CD8-positive, alpha-beta memory T cell (primary cell): ENCODE data around the gene SNX33. TPM values are rescaled to one million over a fixed set of nuclear protein-coding genes. Genes with fewer than 3 reads are reported as not detected.
A peak's percentile ranks its signal among the peaks of the same experiment; 100 is the strongest.

Source experiments
- CTCF ChIA-PET: fragments of 350-600 bp; sonication (Branson Sonifier 250); formaldehyde crosslinking; loops from one replicate; lab custom pipeline; 2021; ENCODE audit warnings: antibody characterized with exemption; lab: Charles Lee
- POLR2A ChIA-PET: fragments of 350-600 bp; sonication (Branson Sonifier 250); formaldehyde crosslinking; loops from one replicate; lab custom pipeline; 2021; ENCODE audit warnings: antibody characterized with exemption; lab: Charles Lee
- DNase-seq, 5 donors: peaks; one replicate each; pipeline versions ENCODE4 v3.0.0 to v3.0.0-alpha.2; 2020 to 2022; ENCODE audit warnings: mixed read lengths in 1 of 5
- H3K27ac ChIP-seq: one replicate; pipeline ENCODE4 v1.7.0; 2013; ENCODE audit warnings: low read depth, mild to moderate bottlenecking, low read length, moderate library complexity
- H3K27me3 ChIP-seq: 2 replicates; pipeline ENCODE4 v1.7.0; 2013; ENCODE audit warnings: low read length, mild to moderate bottlenecking; ENCODE audit not compliant: insufficient read depth, poor library complexity, severe bottlenecking
- H3K36me3 ChIP-seq: 2 replicates; pipeline ENCODE4 v1.7.0; 2013; ENCODE audit warnings: mild to moderate bottlenecking, low read length, moderate library complexity; ENCODE audit not compliant: insufficient read depth
- H3K4me1 ChIP-seq: 2 replicates; pipeline ENCODE4 v1.7.0; 2013; ENCODE audit warnings: mild to moderate bottlenecking, low read length, moderate library complexity; ENCODE audit not compliant: insufficient read depth
- H3K4me3 ChIP-seq: 2 replicates; pipeline ENCODE4 v1.7.0; 2013; ENCODE audit warnings: mild to moderate bottlenecking, low read length
- H3K9me3 ChIP-seq: 2 replicates; pipeline ENCODE4 v1.7.0; 2013; ENCODE audit warnings: mild to moderate bottlenecking, low read length
- H3K27ac Mint-ChIP-seq, 8 donors: one replicate each; pipeline ENCODE4 v1.8.0; 2020 to 2021; ENCODE audit warnings: mixed read lengths in 8 of 8, mild to moderate bottlenecking in 6 of 8, inconsistent platforms in 3 of 8, moderate library complexity in 3 of 8
- H3K27me3 Mint-ChIP-seq, 2 donors: one replicate each; pipeline ENCODE4 v1.8.0; 2020 to 2021; ENCODE audit warnings: mixed read lengths in 2 of 2, mild to moderate bottlenecking in 1 of 2, moderate library complexity in 1 of 2
- H3K36me3 Mint-ChIP-seq, 3 donors: one replicate each; pipeline ENCODE4 v1.8.0; 2020 to 2021; ENCODE audit warnings: mixed read lengths in 3 of 3, inconsistent platforms in 1 of 3, mild to moderate bottlenecking in 1 of 3
- H3K4me1 Mint-ChIP-seq, 3 donors: one replicate each; pipeline ENCODE4 v1.8.0; 2020 to 2021; ENCODE audit warnings: mixed read lengths in 3 of 3, inconsistent platforms in 1 of 3, mild to moderate bottlenecking in 1 of 3
- H3K4me3 Mint-ChIP-seq, 7 donors: one replicate each; pipeline ENCODE4 v1.8.0; 2020 to 2021; ENCODE audit warnings: mixed read lengths in 7 of 7, mild to moderate bottlenecking in 6 of 7, moderate library complexity in 4 of 7, inconsistent platforms in 2 of 7
- H3K9me3 Mint-ChIP-seq, 5 donors: one replicate each; pipeline ENCODE4 v1.8.0; 2020 to 2022; ENCODE audit warnings: mixed read lengths in 5 of 5, mild to moderate bottlenecking in 3 of 5, moderate library complexity in 2 of 5, inconsistent platforms in 1 of 5
- polyA plus RNA-seq: library from polyadenylated mRNA; unstranded; fragments of 300-500 nt; fragmentation: Illumina TruSeq; gene quantifications from one replicate; pipeline ENCODE4 v1.2.3, GENCODE V29; 2021
- total RNA-seq, 2 experiments: library from RNA; stranded (reverse); gene quantifications; one replicate each; pipeline ENCODE4 v1.2.3, GENCODE V29; 2021

Gene SNX33
- total and polyA plus RNA-seq, 3 experiments from 2014 or later: 1.1 to 3.5 (median 3.1) TPM

DNA sequence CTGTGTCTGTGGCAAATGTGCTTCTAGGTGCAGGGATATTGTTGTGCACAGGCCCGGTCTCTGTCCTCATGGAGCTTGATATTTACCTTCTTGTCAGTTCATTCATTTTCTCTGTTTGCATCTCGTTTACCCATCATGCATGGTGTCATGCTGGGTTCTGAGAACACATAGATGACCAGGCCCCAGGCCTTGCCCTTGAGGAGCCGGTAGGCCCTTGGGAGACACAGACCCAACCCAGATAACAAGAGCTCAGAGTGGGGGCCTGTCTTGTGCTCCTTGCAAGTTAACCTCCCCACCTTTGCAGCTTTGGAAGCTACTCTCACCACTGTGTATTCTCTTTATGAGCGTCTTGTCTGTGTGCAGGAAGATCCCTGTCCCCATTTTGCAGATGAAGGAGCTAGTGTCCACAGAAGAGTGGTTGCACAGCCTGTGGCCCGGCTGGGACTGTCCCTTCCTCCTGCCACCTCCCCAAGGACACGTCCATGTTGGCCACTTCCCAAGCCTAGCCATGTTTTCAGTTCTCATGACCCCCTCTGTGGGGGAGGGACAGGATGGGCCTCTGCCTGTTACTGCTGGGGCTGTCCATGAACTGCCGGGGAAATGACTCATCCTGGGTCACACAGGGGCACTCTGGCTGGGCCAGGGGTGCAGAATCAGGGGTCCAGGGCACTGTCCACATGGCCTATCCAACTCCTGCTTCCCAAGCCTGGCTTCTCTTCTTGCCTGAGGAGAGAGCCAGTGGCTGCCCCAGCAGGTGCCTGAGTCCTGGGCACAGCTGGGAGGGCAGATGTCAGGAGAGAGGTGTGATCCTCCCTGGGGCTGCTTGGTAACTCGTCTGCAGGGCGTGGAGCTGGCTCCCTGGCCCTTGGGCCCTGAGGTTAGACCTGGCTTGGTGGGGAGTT is 3.4 kb downstream of the SNX33 start:
- Mint-ChIP-seq H3K9me3 (no peaks in the 10 kb centered on the region), H3K36me3 (peaks cover 0 to 7% (median 1%) of the 10 kb centered on the region in 3 donors), H3K27ac (peak overlapping the region in 7 of 8 donors; percentile 4 to 96 (median 85)), H3K4me1 (peaks cover 34 to 60% (median 34%) of the 10 kb centered on the region in 3 donors), H3K27me3 (no peaks in the 10 kb centered on the region), H3K4me3 (peak overlapping the region in 4 of 7 donors; percentile 43 to 88 (median 60))
- peaks cover 21% of the 10 kb centered on the region for H3K4me1 ChIP-seq
- H3K27me3 ChIP-seq: no peaks in the 10 kb centered on the region
- peak overlapping the region; percentile 64 for H3K27ac ChIP-seq
- H3K9me3 ChIP-seq: no peaks in the 10 kb centered on the region
- POLR2A ChIA-PET: no interaction called here
- no peaks in the 10 kb centered on the region for H3K36me3 ChIP-seq
- CTCF ChIA-PET: interaction anchor here (1.2 kb wide), 1 partner anchor 11 kb away, joined by 3 read pairs; no protein-coding TSS in a partner anchor
- no peak for DNase-seq
- H3K4me3 ChIP-seq: no peak overlapping the region

DNA sequence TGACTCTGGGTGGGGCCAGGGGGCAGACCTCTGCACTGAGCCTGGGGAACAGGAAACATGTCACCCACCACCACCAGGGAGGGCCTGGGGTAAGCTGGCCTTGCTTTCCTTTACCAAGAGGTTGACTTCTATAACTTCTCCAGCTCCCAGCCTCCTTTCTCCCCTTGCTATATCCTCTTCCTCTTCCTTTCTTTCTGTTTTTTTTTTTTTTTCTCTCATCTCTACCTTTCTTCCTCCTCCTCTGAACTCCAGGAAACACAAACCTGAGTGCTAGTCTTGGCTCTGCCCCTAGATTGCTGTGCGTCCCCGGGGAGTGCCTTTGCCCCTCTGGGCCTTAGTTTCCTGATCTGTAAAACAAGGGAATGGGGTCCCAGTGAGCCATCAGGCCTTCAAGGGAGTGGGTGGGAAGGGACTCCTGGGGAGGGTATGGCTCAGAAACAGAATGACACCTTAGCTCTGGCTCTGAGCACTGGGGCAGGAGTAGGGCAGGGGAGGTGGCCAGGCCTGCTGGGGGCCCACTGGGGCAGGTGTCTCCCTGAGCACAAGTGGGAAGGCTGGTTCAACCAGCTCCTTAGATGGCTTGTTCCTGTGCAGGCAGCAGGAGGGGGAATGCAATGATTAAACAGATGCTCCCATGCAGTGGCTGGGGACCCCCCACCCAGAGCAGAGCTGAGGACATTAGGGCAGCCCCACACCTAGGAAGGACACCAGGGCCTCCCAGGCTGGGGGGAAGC is 4.3 kb downstream of the SNX33 start:
- no peaks in the 10 kb centered on the region for H3K36me3 ChIP-seq
- no peaks in the 10 kb centered on the region for H3K27me3 ChIP-seq
- H3K4me1 ChIP-seq: peaks cover 17% of the 10 kb centered on the region
- no peak overlapping the region for H3K4me3 ChIP-seq
- Mint-ChIP-seq H3K36me3 (peaks cover 0 to 4% (median 2%) of the 10 kb centered on the region in 3 donors), H3K9me3 (no peaks in the 10 kb centered on the region), H3K27me3 (no peaks in the 10 kb centered on the region), H3K4me3 (peak overlapping the region in 4 of 7 donors; percentile 11 to 84 (median 56)), H3K27ac (peak overlapping the region in 6 of 8 donors; percentile 42 to 96 (median 84)), H3K4me1 (peaks cover 26 to 53% (median 28%) of the 10 kb centered on the region in 3 donors)
- POLR2A ChIA-PET: no interaction called here
- H3K27ac ChIP-seq: peak overlapping the region; percentile 64
- H3K9me3 ChIP-seq: no peaks in the 10 kb centered on the region
- CTCF ChIA-PET: interaction anchor here (1.2 kb wide), 1 partner anchor 11 kb away, joined by 3 read pairs; no protein-coding TSS in a partner anchor
- DNase-seq: no peak

DNA sequence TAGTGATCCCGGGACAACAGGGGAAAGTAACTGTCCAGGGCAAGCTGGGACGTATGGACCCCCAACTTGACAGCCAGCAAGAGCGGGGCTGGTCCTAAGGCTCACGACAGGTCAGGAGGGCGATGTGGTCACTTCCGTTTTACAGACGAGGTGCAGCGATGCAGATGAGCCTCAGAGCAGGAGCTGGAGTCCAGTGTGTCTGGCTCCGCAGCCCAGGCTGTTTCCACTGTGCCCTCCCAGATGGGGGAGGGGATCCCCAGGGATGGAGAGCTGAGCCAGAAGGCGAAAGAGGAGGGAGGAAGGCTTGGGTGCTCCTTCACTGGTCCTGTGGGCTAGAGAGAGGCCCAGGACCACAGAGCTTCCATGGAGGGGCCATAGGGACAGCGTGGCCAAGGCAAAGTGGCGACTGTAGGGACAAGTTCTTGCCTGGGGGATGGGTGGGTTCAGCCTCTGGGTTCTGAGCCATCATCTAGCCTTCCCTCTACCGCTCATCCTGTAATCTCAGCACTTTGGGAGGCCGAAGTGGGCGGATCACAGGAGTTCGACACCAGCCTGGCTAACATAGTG is 5.7 kb downstream of the SNX33 start:
- Histone ChIP-seq H3K36me3 (no peaks in the 10 kb centered on the region), H3K9me3 (no peaks in the 10 kb centered on the region), H3K4me3 (no peak overlapping the region), H3K4me1 (peaks cover 11% of the 10 kb centered on the region), H3K27ac (no peak overlapping the region), H3K27me3 (no peaks in the 10 kb centered on the region)
- H3K4me1 Mint-ChIP-seq: peaks cover 24 to 47% (median 25%) of the 10 kb centered on the region in 3 donors
- peaks cover 0 to 2% of the 10 kb centered on the region in 2 donors for H3K27me3 Mint-ChIP-seq
- POLR2A ChIA-PET: no interaction called here
- peak overlapping the region in 2 of 8 donors; percentile 29 to 87 for H3K27ac Mint-ChIP-seq
- H3K36me3 Mint-ChIP-seq: peaks cover 0 to 2% (median 0%) of the 10 kb centered on the region in 3 donors
- H3K9me3 Mint-ChIP-seq: no peaks in the 10 kb centered on the region
- no peak overlapping the region for H3K4me3 Mint-ChIP-seq
- DNase-seq: no peak
- CTCF ChIA-PET: interaction anchor here (1.1 to 1.4 kb wide), 2 partner anchors 11 to 56 kb away, joined by 3 to 4 read pairs; no protein-coding TSS in a partner anchor

DNA sequence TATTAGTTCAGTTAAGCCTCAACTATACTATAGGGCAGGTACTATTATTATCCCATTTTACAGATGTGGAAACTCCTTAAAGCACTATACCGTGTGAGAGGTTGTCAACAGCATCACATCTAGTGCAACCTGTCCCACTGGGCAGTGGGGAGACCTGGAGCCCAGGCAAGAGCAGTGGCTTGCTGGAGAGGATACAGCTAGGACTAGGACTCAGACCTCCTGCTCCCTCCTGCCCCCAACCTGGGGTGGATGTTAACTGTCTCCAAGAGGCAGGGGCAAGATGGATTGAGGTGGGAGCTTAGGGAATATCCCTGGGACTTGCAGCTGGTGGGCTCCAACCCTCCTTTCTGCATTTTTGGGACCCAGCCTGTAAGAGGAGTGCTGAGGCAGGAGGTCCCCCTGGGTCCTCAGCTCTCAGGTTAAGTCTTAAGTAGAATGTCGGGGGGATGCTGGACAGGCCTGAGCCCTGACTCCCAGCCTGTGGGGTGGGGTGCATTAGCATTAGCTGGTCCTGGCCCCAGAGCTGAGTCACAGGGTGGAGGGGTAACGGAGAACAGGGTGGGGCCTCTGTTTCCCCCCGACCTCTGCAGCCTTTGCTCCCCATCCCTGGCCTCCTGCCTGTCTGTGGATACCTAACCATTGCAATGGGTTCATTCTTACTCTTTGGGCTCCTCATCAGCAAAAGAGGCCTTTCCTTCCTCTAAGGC is 6.6 kb downstream of the SNX33 start:
- ChIA-PET POLR2A (no interaction called here), CTCF (interaction anchor here (1.4 kb wide), 1 partner anchor 57 kb away, joined by 4 read pairs; no protein-coding TSS in a partner anchor)
- H3K36me3 ChIP-seq: no peaks in the 10 kb centered on the region
- H3K36me3 Mint-ChIP-seq: peaks cover 0 to 2% (median 0%) of the 10 kb centered on the region in 3 donors
- H3K4me3 ChIP-seq: no peak overlapping the region
- peak overlapping the region in 1 of 8 donors; percentile 26 for H3K27ac Mint-ChIP-seq
- no peak overlapping the region for H3K4me3 Mint-ChIP-seq
- H3K9me3 ChIP-seq: no peaks in the 10 kb centered on the region
- no peak overlapping the region for H3K27ac ChIP-seq
- peaks cover 10% of the 10 kb centered on the region for H3K4me1 ChIP-seq
- peaks cover 0 to 2% of the 10 kb centered on the region in 2 donors for H3K27me3 Mint-ChIP-seq
- no peak for DNase-seq
- no peaks in the 10 kb centered on the region for H3K9me3 Mint-ChIP-seq
- H3K27me3 ChIP-seq: no peaks in the 10 kb centered on the region
- peaks cover 19 to 37% (median 24%) of the 10 kb centered on the region in 3 donors for H3K4me1 Mint-ChIP-seq

DNA sequence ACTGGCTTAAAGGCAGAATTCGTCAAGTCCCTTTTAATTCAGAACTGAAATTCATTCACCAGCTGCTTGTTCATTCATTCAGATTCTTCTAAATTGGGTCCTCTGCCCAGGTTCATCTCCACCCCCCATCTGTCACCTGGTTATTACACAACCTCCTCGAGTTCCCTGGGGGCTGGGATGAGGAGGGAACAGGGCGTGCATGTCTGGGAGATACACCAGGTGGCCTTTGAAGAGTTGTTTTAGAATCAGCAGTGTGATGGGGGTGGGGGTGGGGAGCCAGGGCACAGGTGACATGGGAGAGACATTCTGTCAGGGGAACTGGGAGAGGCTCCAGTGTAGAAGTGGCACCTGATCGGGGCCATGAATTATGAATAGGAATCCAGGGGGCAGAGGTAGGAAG is 8.2 kb downstream of the SNX33 start:
- H3K4me1 ChIP-seq: peaks cover 10% of the 10 kb centered on the region
- Mint-ChIP-seq H3K4me3 (no peak overlapping the region), H3K27ac (peak overlapping the region in 2 of 8 donors; percentile 66), H3K4me1 (peaks cover 10 to 22% (median 12%) of the 10 kb centered on the region in 3 donors), H3K36me3 (peaks cover 0 to 5% (median 2%) of the 10 kb centered on the region in 3 donors), H3K9me3 (no peaks in the 10 kb centered on the region), H3K27me3 (peaks cover 0 to 2% of the 10 kb centered on the region in 2 donors)
- H3K4me3 ChIP-seq: no peak overlapping the region
- H3K27ac ChIP-seq: no peak overlapping the region
- DNase-seq: no peak
- H3K27me3 ChIP-seq: no peaks in the 10 kb centered on the region
- CTCF ChIA-PET: no interaction called here
- POLR2A ChIA-PET: no interaction called here
- no peaks in the 10 kb centered on the region for H3K9me3 ChIP-seq
- no peaks in the 10 kb centered on the region for H3K36me3 ChIP-seq

DNA sequence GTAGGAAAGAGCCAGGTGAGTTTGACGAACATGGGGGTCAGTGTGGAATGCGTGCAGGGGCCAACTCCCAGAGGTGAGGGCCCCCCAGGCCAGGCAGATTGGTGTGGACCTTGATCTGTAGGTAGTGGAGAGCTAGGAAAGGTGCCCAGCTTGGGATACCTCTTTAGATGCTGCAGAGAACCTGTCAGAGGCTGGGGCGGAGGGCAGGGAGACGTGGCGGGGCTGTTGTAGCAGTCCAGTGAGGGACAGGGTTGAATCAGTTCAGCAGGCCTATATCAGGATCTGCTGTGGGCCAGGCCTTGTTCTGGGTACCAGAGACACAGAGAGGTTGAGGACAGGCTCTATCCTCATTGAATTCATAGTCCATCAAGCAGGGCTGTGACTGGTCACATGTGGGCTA is 8.6 kb downstream of the SNX33 start:
- no peak overlapping the region for H3K4me3 Mint-ChIP-seq
- CTCF ChIA-PET: interaction anchor here (1.0 kb wide), 1 partner anchor 22 kb away, joined by 3 read pairs; no protein-coding TSS in a partner anchor

DNA sequence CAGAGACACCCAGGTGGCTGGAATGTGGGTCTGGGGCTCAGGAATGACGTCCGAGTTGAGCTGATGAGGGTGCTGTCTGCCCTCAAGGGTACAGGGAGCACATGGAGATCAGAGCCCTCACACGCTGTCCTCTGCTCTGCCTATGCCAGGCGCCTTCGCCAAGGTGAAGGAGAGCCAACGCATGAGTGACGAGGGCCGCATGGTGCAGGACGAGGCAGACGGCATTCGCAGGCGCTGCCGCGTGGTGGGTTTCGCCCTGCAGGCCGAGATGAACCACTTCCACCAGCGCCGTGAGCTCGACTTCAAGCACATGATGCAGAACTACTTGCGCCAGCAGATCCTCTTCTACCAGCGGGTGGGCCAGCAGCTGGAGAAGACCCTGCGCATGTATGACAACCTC is 9.1 kb downstream of the SNX33 start:
- Histone ChIP-seq H3K9me3 (no peaks in the 10 kb centered on the region), H3K27ac (no peak overlapping the region), H3K4me1 (peaks cover 4% of the 10 kb centered on the region), H3K4me3 (no peak overlapping the region), H3K27me3 (no peaks in the 10 kb centered on the region), H3K36me3 (no peaks in the 10 kb centered on the region)
- Mint-ChIP-seq H3K4me3 (no peak overlapping the region), H3K9me3 (no peaks in the 10 kb centered on the region), H3K36me3 (peaks cover 0 to 5% (median 2%) of the 10 kb centered on the region in 3 donors), H3K27me3 (peaks cover 0 to 2% of the 10 kb centered on the region in 2 donors), H3K27ac (no peak overlapping the region), H3K4me1 (peaks cover 3 to 13% (median 5%) of the 10 kb centered on the region in 3 donors)
- no peak for DNase-seq
- POLR2A ChIA-PET: no interaction called here
- CTCF ChIA-PET: interaction anchor here (1.0 kb wide), 1 partner anchor 22 kb away, joined by 3 read pairs; no protein-coding TSS in a partner anchor

More for the DNA sequence above, 8.6 kb downstream of the SNX33 start:
- H3K36me3 Mint-ChIP-seq: peaks cover 0 to 5% (median 2%) of the 10 kb centered on the region in 3 donors
- POLR2A ChIA-PET: no interaction called here
- Histone ChIP-seq H3K4me3 (no peak overlapping the region), H3K36me3 (no peaks in the 10 kb centered on the region), H3K27ac (no peak overlapping the region), H3K9me3 (no peaks in the 10 kb centered on the region), H3K4me1 (peaks cover 8% of the 10 kb centered on the region), H3K27me3 (no peaks in the 10 kb centered on the region)
- H3K27me3 Mint-ChIP-seq: peaks cover 0 to 2% of the 10 kb centered on the region in 2 donors
- no peak for DNase-seq
- H3K4me1 Mint-ChIP-seq: peaks cover 6 to 18% (median 8%) of the 10 kb centered on the region in 3 donors
- H3K9me3 Mint-ChIP-seq: no peaks in the 10 kb centered on the region
- H3K27ac Mint-ChIP-seq: peak overlapping the region in 3 of 8 donors; percentile 21 to 91 (median 66)
